HepG2 (cell line): ENCODE results near the gene TPSD1. TPM values are rescaled to one million over a fixed set of nuclear protein-coding genes. Genes with fewer than 3 reads are reported as not detected.

Experiments
- ATAC-seq: fragments of 200-7000 bp; cut with Tn5 transposase; 3 replicates; pipeline ENCODE4 v1.9.1; 2020; ENCODE audit warnings: mild to moderate bottlenecking, moderate library complexity
- BruUV-seq: library from RNA; stranded (reverse); fragments of 400-500 nt; replicated peaks from 2 replicates; lab custom pipeline; 2021; lab: Mats Ljungman, UMichigan
- CTCF ChIA-PET: fragments of 300-600 bp; formaldehyde crosslinking; extraction: SDS; loops from one replicate; lab custom pipeline; 2021; ENCODE audit warnings: low total read pairs, inconsistent platforms, low intra/inter-chr PET ratio; lab: Yijun Ruan, JAX
- POLR2A ChIA-PET: fragments of 350-600 bp; sonication (Branson Sonifier 250); formaldehyde crosslinking; loops from one replicate; lab custom pipeline; 2020; ENCODE audit warnings: antibody characterized with exemption, inconsistent platforms; lab: Yijun Ruan, JAX
- DNase-seq: peaks from one replicate; pipeline ENCODE4 v3.0.0-alpha.2; 2015; ENCODE audit warnings: low spot score
- FAIRE-seq: peaks from 3 replicates; lab custom pipeline; 2011; peaks lifted over from hg19 to GRCh38; lab: Jason Lieb, UNC
- H2AFZ ChIP-seq: one replicate; pipeline ENCODE4 v1.6.1; 2011; ENCODE audit warnings: low read length, inconsistent platforms
- H3K27ac ChIP-seq: fragments of 300-600 bp; 3 replicates; pipeline ENCODE4 v1.8.0; 2011; ENCODE audit warnings: mixed run types, mild to moderate bottlenecking, mixed read lengths, low read length, inconsistent platforms; ENCODE audit not compliant: insufficient read depth; ENCODE audit errors: extremely low read length
- H3K27me3 ChIP-seq, 2 experiments: fragments of 200-600 bp in 1 of 2; 2 replicates in 1 of 2; 3 replicates in 1 of 2; pipeline versions ENCODE4 v1.6.0 to v1.8.0; 2011; ENCODE audit warnings: low read length in 2 of 2, mild to moderate bottlenecking in 2 of 2, moderate library complexity in 2 of 2, inconsistent platforms in 1 of 2; ENCODE audit not compliant: insufficient read depth in 2 of 2, control insufficient read depth in 1 of 2
- H3K36me3 ChIP-seq, 2 experiments: fragments of 200-600 bp in 1 of 2; replicated peaks in 1 of 2; 2 replicates in 1 of 2; 3 replicates in 1 of 2; pipeline versions ENCODE4 v1.5.1 to v1.8.0; 2011; ENCODE audit warnings: low read length in 2 of 2, inconsistent platforms in 1 of 2; ENCODE audit not compliant: insufficient read depth in 2 of 2, control insufficient read depth in 1 of 2
- H3K4me1 ChIP-seq: 2 replicates; pipeline ENCODE4 v1.5.1; 2012; ENCODE audit warnings: low read length, inconsistent platforms; ENCODE audit not compliant: insufficient read depth
- H3K4me2 ChIP-seq: 2 replicates; pipeline ENCODE4 v1.6.0; 2011; ENCODE audit warnings: low read depth, low read length, inconsistent platforms
- H3K4me3 ChIP-seq, 3 experiments: fragments of 200-600 bp in 1 of 3; sonication (generic), shearing (Covaris generic) in 1 of 3; replicated peaks in 1 of 3; 2 replicates each; pipeline ENCODE4 v1.5.1; 2011 to 2016; ENCODE audit warnings: low read length in 3 of 3, inconsistent platforms in 2 of 3, low read depth in 2 of 3, mild to moderate bottlenecking in 2 of 3, control low read depth in 1 of 3, mixed read lengths in 1 of 3; ENCODE audit not compliant: insufficient read depth in 1 of 3
- H3K79me2 ChIP-seq: one replicate; pipeline ENCODE4 v1.6.1; 2011; ENCODE audit warnings: low read length, inconsistent platforms; ENCODE audit not compliant: insufficient read depth
- H3K9ac ChIP-seq: 2 replicates; pipeline ENCODE4 v1.6.0; 2011; ENCODE audit warnings: mild to moderate bottlenecking, low read depth, low read length, inconsistent platforms; ENCODE audit not compliant: insufficient read depth
- H3K9me3 ChIP-seq: 2 replicates; pipeline ENCODE4 v1.5.1; 2012; ENCODE audit warnings: mild to moderate bottlenecking, low read length
- H4K20me1 ChIP-seq: 2 replicates; pipeline ENCODE4 v1.6.0; 2011; ENCODE audit warnings: inconsistent platforms, mild to moderate bottlenecking, low read length, moderate library complexity; ENCODE audit not compliant: insufficient read depth
- GPN1 ChIP-seq: sonication (generic); formaldehyde crosslinking; IDR thresholded peaks from 2 replicates; pipeline ENCODE4 v1.5.1; 2020; ENCODE audit warnings: missing genetic modification reagents, borderline replicate concordance
- MIER3 ChIP-seq: IDR thresholded peaks from 2 replicates; pipeline ENCODE4 v1.6.1; 2016; ENCODE audit warnings: missing compliant biosample characterization, borderline replicate concordance
- SP1 ChIP-seq, 2 experiments: fragments of 450-650 bp in 1 of 2; sonication (generic) in 1 of 2; formaldehyde crosslinking in 1 of 2; IDR thresholded peaks; 2 replicates each; pipeline versions ENCODE4 v1.4.0 to v1.6.1; 2016 to 2020; ENCODE audit warnings: missing genetic modification reagents in 1 of 2
- SRSF1 ChIP-seq: fragments of 200-400 bp; formaldehyde crosslinking; optimal IDR thresholded peaks from 2 replicates; pipeline ENCODE3; 2017; ENCODE audit warnings: mild to moderate bottlenecking, low read depth, low read length, moderate library complexity
- SSRP1 ChIP-seq: IDR thresholded peaks from 2 replicates; pipeline ENCODE4 v1.6.1; 2016; ENCODE audit warnings: control low read depth
- ZNF430 ChIP-seq: sonication (generic); formaldehyde crosslinking; IDR thresholded peaks from 2 replicates; pipeline ENCODE4 v1.9.0; 2021; ENCODE audit warnings: mild to moderate bottlenecking, missing genetic modification reagents
- ZNF460 ChIP-seq: sonication (generic); formaldehyde crosslinking; IDR thresholded peaks from 2 replicates; pipeline ENCODE4 v1.5.1; 2020; ENCODE audit warnings: missing genetic modification reagents, mild to moderate bottlenecking, borderline replicate concordance
- ZNF547 ChIP-seq: sonication (generic); formaldehyde crosslinking; IDR thresholded peaks from 2 replicates; pipeline ENCODE4 v1.5.1; 2020; ENCODE audit warnings: mild to moderate bottlenecking, missing genetic modification reagents
- ZNF549 ChIP-seq: sonication (generic); formaldehyde crosslinking; IDR thresholded peaks from 2 replicates; pipeline ENCODE4 v1.5.0; 2020; ENCODE audit warnings: missing genetic modification reagents
- ZNF552 ChIP-seq: sonication (generic); formaldehyde crosslinking; IDR thresholded peaks from 2 replicates; pipeline ENCODE4 v1.9.0; 2022; ENCODE audit warnings: missing genetic modification reagents, mild to moderate bottlenecking, borderline replicate concordance
- WGBS: methylation state at CpG from one replicate; pipeline ENCODE4 v1.1.6; 2017; ENCODE audit warnings: low lambda C conversion rate; 5-methylcytosine and 5-hydroxymethylcytosine counted together
- in situ Hi-C: cut with HindIII; loops from 2 replicates; pipeline ENCODE4 v1.10.0; 2017; ENCODE audit warnings: low pct_unique_long_range_greater_than_20kb; ENCODE audit not compliant: extremely low pct_ligation_motif_present
- intact Hi-C: fragments of 100-400 bp; cut with micrococcal nuclease; formaldehyde crosslinking; loops from one replicate; pipeline ENCODE4 v1.10.0; 2022; ENCODE audit not compliant: unreplicated experiment
- polyA plus RNA-seq, 8 experiments: library from polyadenylated mRNA; depleted of rRNA in 3 of 8; stranded (reverse) in 7 of 8; unstranded in 1 of 8; fragments of >200 nt; fragmentation: Illumina TruSeq in 4 of 8; extraction: Trizol in 4 of 8; gene quantifications; 2 replicates each; pipeline versions ENCODE4 v1.2.1 to v1.2.3, GENCODE V29; 2011 to 2016; ENCODE audit warnings: low read depth in 4 of 8, missing spikeins in 1 of 8, mixed read lengths in 1 of 8; ENCODE audit not compliant: insufficient read depth in 1 of 8
- total RNA-seq, 5 experiments: library from RNA; depleted of rRNA; stranded (reverse); fragments of >200 nt; fragmentation: Illumina TruSeq; extraction: Trizol; gene quantifications; 2 replicates each; pipeline ENCODE4 v1.2.3, GENCODE V29; 2016; ENCODE audit warnings: low read depth in 1 of 5
- TF ChIP-seq, protein P1 (sequence below): sonication (generic); formaldehyde crosslinking; IDR thresholded peaks from 2 replicates; pipeline ENCODE4 v1.4.0; 2020; ENCODE audit warnings: missing genetic modification reagents
- TF ChIP-seq, protein P2 (sequence below): sonication (generic); formaldehyde crosslinking; IDR thresholded peaks from 2 replicates; pipeline ENCODE4 v1.4.0; 2020; ENCODE audit warnings: mild to moderate bottlenecking, missing genetic modification reagents
- TF ChIP-seq, protein P3 (sequence below): sonication (generic); formaldehyde crosslinking; IDR thresholded peaks from 2 replicates; pipeline ENCODE4 v1.5.0; 2020; ENCODE audit warnings: mild to moderate bottlenecking, missing genetic modification reagents

TPSD1 gene
- total and polyA plus RNA-seq, 2 of the 13 experiments (the other 11 are each of a cell fraction or from before 2014, with no cell fraction given) = not detected

DNA sequence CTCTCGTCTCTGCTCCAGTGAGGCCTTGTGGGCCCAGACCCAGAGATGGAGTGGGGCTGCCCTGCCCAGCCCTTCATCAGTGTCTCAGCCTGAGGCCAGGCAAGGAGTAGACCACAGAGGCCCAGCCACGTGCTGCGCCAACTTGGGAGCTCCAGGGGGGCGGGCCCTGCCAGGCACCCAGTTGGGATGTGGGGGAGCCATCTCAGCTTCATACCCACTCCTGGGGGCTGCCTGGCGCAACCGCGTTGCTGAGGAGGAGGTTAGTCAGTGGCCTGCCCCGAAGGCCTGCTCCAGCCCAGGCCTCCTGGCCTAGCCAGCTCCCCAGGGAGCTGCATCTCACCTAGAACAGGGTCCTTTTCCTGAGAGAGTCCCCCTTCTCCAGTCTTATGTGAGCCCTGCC is 42.6 kb upstream of the TPSD1 start:
- Histone ChIP-seq H3K79me2 (no peaks in the 10 kb centered on the region), H3K4me1 (no peaks in the 10 kb centered on the region), H3K4me3 (no peak overlapping the region), H4K20me1 (no peaks in the 10 kb centered on the region), H3K36me3 (no peaks in the 10 kb centered on the region), H3K9me3 (no peaks in the 10 kb centered on the region), H3K9ac (no peak overlapping the region), H3K27me3 (no peaks in the 10 kb centered on the region), H2AFZ (no peak overlapping the region), H3K4me2 (no peak overlapping the region), H3K27ac (no peak overlapping the region)
- BruUV-seq = no TSS peak
- CTCF ChIA-PET = no interaction called here
- ATAC-seq (no peak), FAIRE-seq (no peak), DNase-seq (no peak)
- POLR2A ChIA-PET = no interaction called here
- WGBS = no CpG with 5 or more reads among the region's 8 CpGs
- intact Hi-C loops = no loop called here
- in situ Hi-C loops = loop anchor here (25.0 kb wide), 1 partner anchor 401 kb away; the partner anchor contains the start of gene GNG13
- TF ChIP-seq ZNF552 (no peak), ZNF460 (no peak), ZNF430 (CRISPR knock-in tag) (no peak), MIER3 (CRISPR knock-in tag) (no peak), SSRP1 (CRISPR knock-in tag) (no peak), GPN1 (CRISPR knock-in tag) (no peak), SRSF1 (no peak), SP1 (IDR thresholded peaks at IDR 0.05) (no peak), SP1 (CRISPR knock-in tag; IDR thresholded peaks at IDR 0.05) (no peak), ZNF549 (CRISPR knock-in tag) (no peak), ZNF547 (no peak)
- TF ChIP-seq, protein P1, sequence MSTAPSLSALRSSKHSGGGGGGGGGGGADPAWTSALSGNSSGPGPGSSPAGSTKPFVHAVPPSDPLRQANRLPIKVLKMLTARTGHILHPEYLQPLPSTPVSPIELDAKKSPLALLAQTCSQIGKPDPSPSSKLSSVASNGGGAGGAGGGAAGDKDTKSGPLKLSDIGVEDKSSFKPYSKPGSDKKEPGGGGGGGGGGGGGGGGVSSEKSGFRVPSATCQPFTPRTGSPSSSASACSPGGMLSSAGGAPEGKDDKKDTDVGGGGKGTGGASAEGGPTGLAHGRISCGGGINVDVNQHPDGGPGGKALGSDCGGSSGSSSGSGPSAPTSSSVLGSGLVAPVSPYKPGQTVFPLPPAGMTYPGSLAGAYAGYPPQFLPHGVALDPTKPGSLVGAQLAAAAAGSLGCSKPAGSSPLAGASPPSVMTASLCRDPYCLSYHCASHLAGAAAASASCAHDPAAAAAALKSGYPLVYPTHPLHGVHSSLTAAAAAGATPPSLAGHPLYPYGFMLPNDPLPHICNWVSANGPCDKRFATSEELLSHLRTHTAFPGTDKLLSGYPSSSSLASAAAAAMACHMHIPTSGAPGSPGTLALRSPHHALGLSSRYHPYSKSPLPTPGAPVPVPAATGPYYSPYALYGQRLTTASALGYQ (CRISPR knock-in tag) = no peak
- TF ChIP-seq, protein P2, sequence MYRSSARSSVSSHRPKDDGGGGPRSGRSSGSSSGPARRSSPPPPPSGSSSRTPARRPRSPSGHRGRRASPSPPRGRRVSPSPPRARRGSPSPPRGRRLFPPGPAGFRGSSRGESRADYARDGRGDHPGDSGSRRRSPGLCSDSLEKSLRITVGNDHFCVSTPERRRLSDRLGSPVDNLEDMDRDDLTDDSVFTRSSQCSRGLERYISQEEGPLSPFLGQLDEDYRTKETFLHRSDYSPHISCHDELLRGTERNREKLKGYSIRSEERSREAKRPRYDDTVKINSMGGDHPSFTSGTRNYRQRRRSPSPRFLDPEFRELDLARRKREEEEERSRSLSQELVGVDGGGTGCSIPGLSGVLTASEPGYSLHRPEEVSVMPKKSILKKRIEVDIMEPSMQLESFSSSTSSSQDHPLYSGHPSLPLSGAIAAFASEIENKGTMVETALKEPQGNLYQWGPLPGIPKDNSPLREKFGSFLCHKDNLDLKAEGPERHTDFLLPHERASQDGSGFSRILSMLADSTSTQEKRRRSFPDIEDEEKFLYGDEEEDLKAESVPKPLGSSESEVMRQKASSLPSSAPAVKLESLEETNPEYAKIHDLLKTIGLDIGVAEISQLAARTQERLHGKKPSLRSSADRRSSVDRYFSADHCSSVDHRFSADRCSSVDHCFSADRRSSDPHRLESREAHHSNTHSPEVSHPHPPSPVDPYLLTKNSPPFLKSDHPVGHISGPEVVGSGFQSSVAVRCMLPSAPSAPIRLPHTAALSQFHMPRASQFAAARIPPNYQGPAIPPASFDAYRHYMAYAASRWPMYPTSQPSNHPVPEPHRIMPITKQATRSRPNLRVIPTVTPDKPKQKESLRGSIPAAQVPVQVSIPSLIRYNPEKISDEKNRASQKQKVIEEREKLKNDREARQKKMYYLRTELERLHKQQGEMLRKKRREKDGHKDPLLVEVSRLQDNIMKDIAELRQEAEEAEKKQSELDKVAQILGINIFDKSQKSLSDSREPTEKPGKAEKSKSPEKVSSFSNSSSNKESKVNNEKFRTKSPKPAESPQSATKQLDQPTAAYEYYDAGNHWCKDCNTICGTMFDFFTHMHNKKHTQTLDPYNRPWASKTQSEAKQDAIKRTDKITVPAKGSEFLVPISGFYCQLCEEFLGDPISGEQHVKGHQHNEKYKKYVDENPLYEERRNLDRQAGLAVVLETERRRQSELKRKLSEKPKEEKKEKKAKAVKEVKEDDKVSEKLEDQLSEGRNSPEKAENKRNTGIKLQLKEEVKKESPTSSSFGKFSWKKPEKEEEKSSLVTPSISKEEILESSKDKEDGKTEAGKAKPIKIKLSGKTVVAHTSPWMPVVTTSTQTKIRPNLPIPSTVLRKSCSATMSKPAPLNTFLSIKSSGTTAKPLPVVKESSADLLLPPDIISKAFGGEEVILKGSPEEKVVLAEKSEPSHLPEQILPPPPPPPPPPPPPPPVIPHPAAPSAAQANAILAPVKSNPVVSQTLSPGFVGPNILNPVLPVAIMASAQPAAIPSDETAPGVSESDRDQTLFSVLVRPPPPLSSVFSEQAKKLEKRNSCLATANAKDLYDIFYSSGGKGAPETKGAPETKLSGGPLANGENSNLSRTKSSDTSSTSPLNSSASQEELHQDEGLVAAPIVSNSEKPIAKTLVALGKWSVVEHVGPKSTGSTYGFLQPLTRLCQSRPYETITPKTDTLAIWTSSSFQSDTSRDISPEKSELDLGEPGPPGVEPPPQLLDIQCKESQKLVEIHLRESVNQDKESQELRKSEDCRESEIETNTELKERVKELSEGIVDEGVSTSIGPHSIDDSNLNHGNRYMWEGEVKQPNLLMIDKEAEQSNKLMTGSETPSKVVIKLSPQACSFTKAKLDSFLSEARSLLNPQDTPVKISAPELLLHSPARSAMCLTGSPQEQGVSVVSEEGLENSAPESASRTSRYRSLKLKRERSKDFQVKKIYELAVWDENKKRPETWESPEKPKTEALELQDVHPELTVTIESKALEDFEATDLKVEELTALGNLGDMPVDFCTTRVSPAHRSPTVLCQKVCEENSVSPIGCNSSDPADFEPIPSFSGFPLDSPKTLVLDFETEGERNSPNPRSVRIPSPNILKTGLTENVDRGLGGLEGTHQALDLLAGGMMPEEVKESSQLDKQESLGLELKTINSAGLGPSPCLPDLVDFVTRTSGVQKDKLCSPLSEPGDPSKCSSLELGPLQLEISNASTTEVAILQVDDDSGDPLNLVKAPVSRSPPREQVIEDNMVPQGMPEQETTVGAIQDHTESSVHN = no peak
- TF ChIP-seq, protein P3, sequence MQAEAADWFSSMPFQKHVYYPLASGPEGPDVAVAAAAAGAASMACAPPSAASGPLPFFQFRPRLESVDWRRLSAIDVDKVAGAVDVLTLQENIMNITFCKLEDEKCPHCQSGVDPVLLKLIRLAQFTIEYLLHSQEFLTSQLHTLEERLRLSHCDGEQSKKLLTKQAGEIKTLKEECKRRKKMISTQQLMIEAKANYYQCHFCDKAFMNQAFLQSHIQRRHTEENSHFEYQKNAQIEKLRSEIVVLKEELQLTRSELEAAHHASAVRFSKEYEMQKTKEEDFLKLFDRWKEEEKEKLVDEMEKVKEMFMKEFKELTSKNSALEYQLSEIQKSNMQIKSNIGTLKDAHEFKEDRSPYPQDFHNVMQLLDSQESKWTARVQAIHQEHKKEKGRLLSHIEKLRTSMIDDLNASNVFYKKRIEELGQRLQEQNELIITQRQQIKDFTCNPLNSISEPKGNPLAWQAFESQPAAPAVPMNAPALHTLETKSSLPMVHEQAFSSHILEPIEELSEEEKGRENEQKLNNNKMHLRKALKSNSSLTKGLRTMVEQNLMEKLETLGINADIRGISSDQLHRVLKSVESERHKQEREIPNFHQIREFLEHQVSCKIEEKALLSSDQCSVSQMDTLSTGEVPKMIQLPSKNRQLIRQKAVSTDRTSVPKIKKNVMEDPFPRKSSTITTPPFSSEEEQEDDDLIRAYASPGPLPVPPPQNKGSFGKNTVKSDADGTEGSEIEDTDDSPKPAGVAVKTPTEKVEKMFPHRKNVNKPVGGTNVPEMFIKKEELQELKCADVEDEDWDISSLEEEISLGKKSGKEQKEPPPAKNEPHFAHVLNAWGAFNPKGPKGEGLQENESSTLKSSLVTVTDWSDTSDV (CRISPR knock-in tag) = no peak
